ENCODE data around the gene C3orf33.
A peak's percentile ranks its signal among the peaks of the same experiment; 100 is the strongest.
"Not testable (repeated sequence)": the region's sequence is repeated elsewhere in the genome, so short reads cannot be mapped to it uniquely, and the experiment has no call there.

C3orf33 gene

GRCh38 chr3:155805802-155806618 is at the start of gene C3orf33:
Gene C3orf33, minus strand, starts transcription at chr3:155806278. Its CDS starts 26 bp downstream, at chr3:155806252.
- DNase-seq, result no peak

- DNase-seq, result peak; percentile 97
Observed at GRCh38 chr3:155854141-155854940, 48.3 kb upstream of the C3orf33 start, which contains the start of gene SLC33A1. Gene SLC33A1, minus strand, starts transcription at chr3:155854427. Its CDS starts 430 bp downstream, at chr3:155853997.

GRCh38 chr3:155853214-155854140 is 47.4 kb upstream of the C3orf33 start:
- no peak for DNase-seq

GRCh38 chr3:155852341-155852740 is 46.3 kb upstream of the C3orf33 start:
- no peak for DNase-seq

- not testable (repeated sequence) for DNase-seq
Observed at GRCh38 chr3:155849404-155849803, 43.3 kb upstream of the C3orf33 start.

GRCh38 chr3:155847993-155848392 is 41.9 kb upstream of the C3orf33 start:
- no peak for DNase-seq

- no peak for DNase-seq
Observed at GRCh38 chr3:155846119-155846518, 40.0 kb upstream of the C3orf33 start.

GRCh38 chr3:155843569-155843968 is 37.5 kb upstream of the C3orf33 start:
- no peak for DNase-seq

- no peak for DNase-seq
Observed at GRCh38 chr3:155835341-155836071, 29.4 kb upstream of the C3orf33 start.

GRCh38 chr3:155828490-155829098 is 22.5 kb upstream of the C3orf33 start:
- not testable (repeated sequence) for DNase-seq

- no peak for DNase-seq
Observed at GRCh38 chr3:155815030-155815545, 9.0 kb upstream of the C3orf33 start.

GRCh38 chr3:155813224-155813623 is 7.1 kb upstream of the C3orf33 start:
- DNase-seq, result not testable (repeated sequence)

- DNase-seq, result no peak
Observed at GRCh38 chr3:155809181-155809580, 3.1 kb upstream of the C3orf33 start.

- no peak for DNase-seq
Observed at GRCh38 chr3:155807823-155808222, 1.7 kb upstream of the C3orf33 start.

- no peak for DNase-seq
Observed at GRCh38 chr3:155805204-155805801, 775 bp downstream of the C3orf33 start.

- no peak for DNase-seq
Observed at GRCh38 chr3:155804323-155804722, 1.8 kb downstream of the C3orf33 start.

- no peak for DNase-seq
Observed at GRCh38 chr3:155792532-155792931, 13.5 kb downstream of the C3orf33 start.

GRCh38 chr3:155791190-155791589 is 14.9 kb downstream of the C3orf33 start:
- DNase-seq, result no peak

GRCh38 chr3:155790272-155790925 is 15.7 kb downstream of the C3orf33 start:
- no peak for DNase-seq

GRCh38 chr3:155785662-155786295 is 20.3 kb downstream of the C3orf33 start:
- DNase-seq, result no peak
